GM21619 (cell line): Measurements from ENCODE around the gene LMNTD2.

Experiments
- ATAC-seq: cut with Tn5 transposase; IDR thresholded peaks from one replicate; pipeline ENCODE4 v1.9.1; 2021; ENCODE audit not compliant: unreplicated experiment

The LMNTD2 gene

GRCh38 chr11:535519-536454 lies 24.8 kb downstream of the LMNTD2 start, which contains the start of gene HRAS:
HRAS (minus strand) TSS chr11:535576.
- ATAC-seq, result peak; percentile 63

GRCh38 chr11:535210-535518 lies 25.4 kb downstream of the LMNTD2 start:
- peak; percentile 4 for ATAC-seq

- ATAC-seq, result peak; percentile 3
Measured at GRCh38 chr11:534396-535209, 25.9 kb downstream of the LMNTD2 start.

GRCh38 chr11:533586-534395 lies 26.7 kb downstream of the LMNTD2 start:
- no peak for ATAC-seq

GRCh38 chr11:532986-533585 lies 27.5 kb downstream of the LMNTD2 start:
- no peak for ATAC-seq

- ATAC-seq, result no peak
Measured at GRCh38 chr11:532527-532985, 28.0 kb downstream of the LMNTD2 start.

GRCh38 chr11:531919-532526 lies 28.5 kb downstream of the LMNTD2 start:
- no peak for ATAC-seq

- no peak for ATAC-seq
Measured at GRCh38 chr11:530960-531831, 29.3 kb downstream of the LMNTD2 start.

GRCh38 chr11:529728-530411 lies 30.7 kb downstream of the LMNTD2 start:
- ATAC-seq, result no peak

- ATAC-seq, result no peak
Measured at GRCh38 chr11:528815-529727, 31.5 kb downstream of the LMNTD2 start.

- no peak for ATAC-seq
Measured at GRCh38 chr11:528166-528814, 32.2 kb downstream of the LMNTD2 start.

- no peak for ATAC-seq
Measured at GRCh38 chr11:526192-526591, 34.3 kb downstream of the LMNTD2 start.

- no peak for ATAC-seq
Measured at GRCh38 chr11:521177-521688, 39.3 kb downstream of the LMNTD2 start.

GRCh38 chr11:520428-521176 lies 39.9 kb downstream of the LMNTD2 start:
- ATAC-seq, result no peak

- peak; percentile 85 for ATAC-seq
Measured at GRCh38 chr11:518463-519202, 41.9 kb downstream of the LMNTD2 start.
